ENCODE data around the gene ACTL9.
"Not testable (repeated sequence)": the region's sequence is repeated elsewhere in the genome, so short reads cannot be mapped to it uniquely, and the experiment has no call there.

Gene ACTL9, protein sequence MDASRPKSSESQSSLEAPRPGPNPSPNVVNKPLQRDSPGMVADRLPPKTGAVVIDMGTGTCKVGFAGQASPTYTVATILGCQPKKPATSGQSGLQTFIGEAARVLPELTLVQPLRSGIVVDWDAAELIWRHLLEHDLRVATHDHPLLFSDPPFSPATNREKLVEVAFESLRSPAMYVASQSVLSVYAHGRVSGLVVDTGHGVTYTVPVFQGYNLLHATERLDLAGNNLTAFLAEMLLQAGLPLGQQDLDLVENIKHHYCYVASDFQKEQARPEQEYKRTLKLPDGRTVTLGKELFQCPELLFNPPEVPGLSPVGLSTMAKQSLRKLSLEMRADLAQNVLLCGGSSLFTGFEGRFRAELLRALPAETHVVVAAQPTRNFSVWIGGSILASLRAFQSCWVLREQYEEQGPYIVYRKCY

DNA sequence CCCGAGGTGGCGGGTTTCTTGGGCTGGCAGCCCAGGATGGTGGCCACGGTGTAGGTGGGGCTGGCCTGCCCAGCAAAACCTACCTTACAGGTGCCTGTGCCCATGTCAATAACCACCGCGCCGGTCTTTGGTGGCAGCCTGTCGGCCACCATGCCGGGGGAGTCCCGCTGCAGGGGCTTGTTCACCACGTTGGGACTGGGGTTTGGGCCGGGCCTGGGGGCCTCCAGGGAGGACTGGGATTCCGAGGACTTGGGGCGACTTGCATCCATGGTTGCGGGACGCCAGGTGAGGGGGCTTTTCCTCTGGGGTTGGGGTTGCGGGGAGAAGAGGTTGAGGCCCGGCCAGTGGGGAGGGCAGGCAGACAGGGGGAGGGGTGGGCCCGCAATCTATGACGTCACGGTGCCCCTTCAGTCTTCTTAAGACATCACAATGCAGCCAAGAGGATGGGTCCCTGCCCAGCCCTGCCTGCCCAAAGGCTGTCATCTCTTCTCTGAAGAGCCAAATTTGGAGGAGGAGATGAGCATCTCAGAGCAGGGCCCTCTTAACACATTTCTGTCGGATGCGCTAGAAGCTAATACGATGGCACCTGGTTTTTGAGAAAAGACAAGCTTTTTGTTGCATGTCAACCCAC is at the start of gene ACTL9:
Gene ACTL9, minus strand, starts transcription at position 363 of the 631 bp plus-strand sequence. Its CDS starts 94 bp downstream, at position 269.
- TF ChIP-seq, protein P1, sequence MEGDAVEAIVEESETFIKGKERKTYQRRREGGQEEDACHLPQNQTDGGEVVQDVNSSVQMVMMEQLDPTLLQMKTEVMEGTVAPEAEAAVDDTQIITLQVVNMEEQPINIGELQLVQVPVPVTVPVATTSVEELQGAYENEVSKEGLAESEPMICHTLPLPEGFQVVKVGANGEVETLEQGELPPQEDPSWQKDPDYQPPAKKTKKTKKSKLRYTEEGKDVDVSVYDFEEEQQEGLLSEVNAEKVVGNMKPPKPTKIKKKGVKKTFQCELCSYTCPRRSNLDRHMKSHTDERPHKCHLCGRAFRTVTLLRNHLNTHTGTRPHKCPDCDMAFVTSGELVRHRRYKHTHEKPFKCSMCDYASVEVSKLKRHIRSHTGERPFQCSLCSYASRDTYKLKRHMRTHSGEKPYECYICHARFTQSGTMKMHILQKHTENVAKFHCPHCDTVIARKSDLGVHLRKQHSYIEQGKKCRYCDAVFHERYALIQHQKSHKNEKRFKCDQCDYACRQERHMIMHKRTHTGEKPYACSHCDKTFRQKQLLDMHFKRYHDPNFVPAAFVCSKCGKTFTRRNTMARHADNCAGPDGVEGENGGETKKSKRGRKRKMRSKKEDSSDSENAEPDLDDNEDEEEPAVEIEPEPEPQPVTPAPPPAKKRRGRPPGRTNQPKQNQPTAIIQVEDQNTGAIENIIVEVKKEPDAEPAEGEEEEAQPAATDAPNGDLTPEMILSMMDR (IDR thresholded peaks at IDR 0.05; ENCODE audit: low read depth, low read length, missing control alignments) = no peak
- no peak within 1 kb of the TSS for H3K27ac ChIP-seq

DNA sequence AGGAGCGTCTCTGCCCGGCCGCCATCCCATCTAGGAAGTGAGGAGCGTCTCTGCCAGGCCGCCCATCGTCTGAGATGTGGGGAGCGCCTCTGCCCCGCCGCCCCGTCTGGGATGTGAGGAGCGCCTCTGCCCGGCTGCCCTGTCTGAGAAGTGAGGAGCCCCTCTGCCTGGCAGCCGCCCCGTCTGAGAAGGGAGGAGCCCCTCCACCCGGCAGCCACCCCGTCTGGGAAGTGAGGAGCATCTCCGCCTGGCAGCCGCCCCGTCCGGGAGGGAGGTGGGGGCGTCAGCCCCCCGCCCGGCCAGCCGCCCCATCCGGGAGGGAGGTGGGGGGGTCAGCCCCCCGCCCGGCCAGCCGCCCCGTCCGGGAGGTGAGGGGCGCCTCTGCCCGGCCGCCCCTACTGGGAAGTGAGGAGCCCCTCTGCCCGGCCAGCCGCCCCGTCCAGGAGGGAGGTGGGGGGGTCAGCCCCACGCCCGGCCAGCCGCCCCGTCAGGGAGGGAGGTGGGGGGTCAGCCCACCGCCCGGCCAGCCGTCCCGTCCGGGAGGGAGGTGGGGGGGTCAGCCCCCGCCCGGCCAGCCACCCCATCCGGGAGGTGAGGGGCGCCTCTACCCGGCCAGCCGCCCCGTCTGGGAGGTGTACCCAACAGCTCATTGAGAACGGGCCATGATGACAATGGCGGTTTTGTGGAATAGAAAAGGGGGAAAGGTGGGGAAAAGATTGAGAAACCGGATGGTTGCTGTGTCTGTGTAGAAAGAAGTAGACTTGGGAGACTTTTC is 40.9 kb upstream of the ACTL9 start:
- H3K4me3 ChIP-seq (ENCODE audit: low read depth, low read length); in situ Hi-C loops (cut with HindIII; ENCODE audit: low pct_ligation_motif_present, low sequenced_read_pairs): not testable (repeated sequence)

More for the DNA sequence above, at the start of gene ACTL9:
- H3K4me3 ChIP-seq (ENCODE audit: low read depth, low read length) = no peak within 1 kb of the TSS
- H3K27me3 ChIP-seq (replicated peaks) = no peaks in the 10 kb centered on the region
- no peak for DNase-seq
- H3K36me3 ChIP-seq (replicated peaks) = no peaks in the 10 kb centered on the region
- in situ Hi-C loops (cut with HindIII; ENCODE audit: low pct_ligation_motif_present, low sequenced_read_pairs) = no loop called here

DNA sequence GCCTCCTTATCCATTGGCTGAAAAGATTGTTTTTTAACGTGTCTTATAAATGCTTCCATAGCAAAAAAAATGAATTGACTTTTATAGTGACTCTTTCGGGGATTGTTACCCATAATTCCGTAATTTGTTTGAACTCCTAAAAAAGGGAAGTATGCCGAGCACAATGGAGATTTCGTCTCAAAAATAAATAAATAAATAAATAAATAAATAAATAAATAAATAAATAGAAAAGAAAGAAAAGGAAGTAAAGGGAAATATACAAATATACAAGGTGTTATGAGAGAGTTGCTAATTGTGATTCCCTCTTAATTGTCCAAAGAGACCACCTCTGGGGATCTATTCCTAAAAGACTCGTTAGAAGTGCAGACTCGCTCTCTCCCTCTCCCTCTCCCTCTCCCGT is 39.8 kb upstream of the ACTL9 start:
- no peak for DNase-seq
- no peaks in the 10 kb centered on the region for H3K36me3 ChIP-seq (replicated peaks)
- no peak overlapping the region for H3K27ac ChIP-seq
- in situ Hi-C loops (cut with HindIII; ENCODE audit: low pct_ligation_motif_present, low sequenced_read_pairs) = no loop called here
- TF ChIP-seq, protein P1 (IDR thresholded peaks at IDR 0.05; ENCODE audit: low read depth, low read length, missing control alignments) = no peak
- no peak overlapping the region for H3K4me3 ChIP-seq (ENCODE audit: low read depth, low read length)
- no peaks in the 10 kb centered on the region for H3K27me3 ChIP-seq (replicated peaks)

More for the DNA sequence above, 40.9 kb upstream of the ACTL9 start:
- not testable (repeated sequence) for H3K27ac ChIP-seq; H3K27me3 ChIP-seq (replicated peaks); H3K36me3 ChIP-seq (replicated peaks); DNase-seq

DNA sequence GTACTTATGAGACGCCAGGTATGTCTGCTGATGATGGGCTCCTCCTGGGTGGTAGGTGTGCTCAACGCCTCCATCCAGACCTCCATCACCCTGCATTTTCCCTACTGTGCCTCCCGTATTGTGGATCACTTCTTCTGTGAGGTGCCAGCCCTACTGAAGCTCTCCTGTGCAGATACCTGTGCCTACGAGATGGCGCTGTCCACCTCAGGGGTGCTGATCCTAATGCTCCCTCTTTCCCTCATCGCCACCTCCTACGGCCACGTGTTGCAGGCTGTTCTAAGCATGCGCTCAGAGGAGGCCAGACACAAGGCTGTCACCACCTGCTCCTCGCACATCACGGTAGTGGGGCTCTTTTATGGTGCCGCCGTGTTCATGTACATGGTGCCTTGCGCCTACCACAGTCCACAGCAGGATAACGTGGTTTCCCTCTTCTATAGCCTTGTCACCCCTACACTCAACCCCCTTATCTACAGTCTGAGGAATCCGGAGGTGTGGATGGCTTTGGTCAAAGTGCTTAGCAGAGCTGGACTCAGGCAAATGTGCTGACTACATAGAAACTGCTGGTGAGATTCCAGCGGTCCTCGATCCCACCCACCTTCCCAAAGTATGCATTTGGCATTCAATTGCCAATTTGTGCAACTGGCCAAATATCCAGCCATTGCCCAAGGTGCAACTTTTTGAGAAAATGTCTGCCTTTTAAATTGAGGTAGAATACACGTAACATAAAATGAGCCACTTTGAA is 33.0 kb upstream of the ACTL9 start:
- Histone ChIP-seq H3K27me3 (replicated peaks) (no peaks in the 10 kb centered on the region), H3K4me3 (ENCODE audit: low read depth, low read length) (no peak overlapping the region), H3K36me3 (replicated peaks) (no peaks in the 10 kb centered on the region), H3K27ac (no peak overlapping the region)
- no peak for DNase-seq
- in situ Hi-C loops (cut with HindIII; ENCODE audit: low pct_ligation_motif_present, low sequenced_read_pairs) = no loop called here
- TF ChIP-seq, protein P1 (IDR thresholded peaks at IDR 0.05; ENCODE audit: low read depth, low read length, missing control alignments) = no peak

DNA sequence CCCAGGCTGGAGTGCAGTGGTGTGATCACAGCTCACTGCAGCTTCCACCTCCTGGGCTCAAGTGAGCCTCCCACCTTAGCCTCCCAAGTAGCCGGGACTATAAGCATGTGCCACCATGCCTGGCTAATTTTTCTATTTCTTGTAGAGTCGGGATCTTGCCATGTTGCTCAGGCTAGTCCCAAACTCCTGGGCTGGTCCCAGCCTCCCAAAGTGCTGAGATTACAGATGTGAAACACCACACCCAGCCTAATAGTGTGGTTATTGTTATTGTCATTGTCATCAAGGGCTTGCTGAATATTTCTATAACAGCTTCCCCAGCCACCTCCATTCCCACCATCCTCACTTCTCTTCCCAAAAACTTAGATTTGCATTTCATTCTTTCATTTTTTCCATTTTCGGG is 25.7 kb upstream of the ACTL9 start:
- TF ChIP-seq, protein P1 (IDR thresholded peaks at IDR 0.05; ENCODE audit: low read depth, low read length, missing control alignments) = no peak
- H3K4me3 ChIP-seq (ENCODE audit: low read depth, low read length) = no peak overlapping the region
- no peaks in the 10 kb centered on the region for H3K27me3 ChIP-seq (replicated peaks)
- no peak overlapping the region for H3K27ac ChIP-seq
- no peak for DNase-seq
- no peaks in the 10 kb centered on the region for H3K36me3 ChIP-seq (replicated peaks)
- in situ Hi-C loops (cut with HindIII; ENCODE audit: low pct_ligation_motif_present, low sequenced_read_pairs) = no loop called here
